GM19025 (cell line): ENCODE results near the gene RAP2A.

Experiments
- ATAC-seq: cut with Tn5 transposase; IDR thresholded peaks from one replicate; pipeline ENCODE4 v1.9.1; 2021; ENCODE audit warnings: mild to moderate bottlenecking, low read depth, moderate library complexity; ENCODE audit not compliant: unreplicated experiment

RAP2A gene

DNA sequence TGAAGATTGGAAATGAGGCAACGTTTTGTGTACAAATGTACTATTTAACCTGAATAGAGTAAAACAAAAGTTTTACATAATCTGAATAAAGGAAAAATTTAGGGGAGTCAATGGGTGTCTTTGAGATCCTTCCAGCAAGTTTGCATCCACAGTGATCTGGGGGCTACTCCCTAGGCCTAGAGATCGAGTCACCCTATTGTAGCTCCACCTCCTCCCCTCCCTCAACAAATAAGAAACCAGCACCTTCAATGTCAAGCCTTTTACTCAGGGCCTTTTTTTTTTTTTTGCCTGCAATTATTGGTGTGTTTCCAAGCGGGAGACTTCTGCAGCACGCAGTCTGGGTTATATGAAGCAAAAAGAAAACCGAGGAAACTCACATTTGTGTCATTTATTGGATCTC is 16.3 kb upstream of the RAP2A start:
- no peak for ATAC-seq

DNA sequence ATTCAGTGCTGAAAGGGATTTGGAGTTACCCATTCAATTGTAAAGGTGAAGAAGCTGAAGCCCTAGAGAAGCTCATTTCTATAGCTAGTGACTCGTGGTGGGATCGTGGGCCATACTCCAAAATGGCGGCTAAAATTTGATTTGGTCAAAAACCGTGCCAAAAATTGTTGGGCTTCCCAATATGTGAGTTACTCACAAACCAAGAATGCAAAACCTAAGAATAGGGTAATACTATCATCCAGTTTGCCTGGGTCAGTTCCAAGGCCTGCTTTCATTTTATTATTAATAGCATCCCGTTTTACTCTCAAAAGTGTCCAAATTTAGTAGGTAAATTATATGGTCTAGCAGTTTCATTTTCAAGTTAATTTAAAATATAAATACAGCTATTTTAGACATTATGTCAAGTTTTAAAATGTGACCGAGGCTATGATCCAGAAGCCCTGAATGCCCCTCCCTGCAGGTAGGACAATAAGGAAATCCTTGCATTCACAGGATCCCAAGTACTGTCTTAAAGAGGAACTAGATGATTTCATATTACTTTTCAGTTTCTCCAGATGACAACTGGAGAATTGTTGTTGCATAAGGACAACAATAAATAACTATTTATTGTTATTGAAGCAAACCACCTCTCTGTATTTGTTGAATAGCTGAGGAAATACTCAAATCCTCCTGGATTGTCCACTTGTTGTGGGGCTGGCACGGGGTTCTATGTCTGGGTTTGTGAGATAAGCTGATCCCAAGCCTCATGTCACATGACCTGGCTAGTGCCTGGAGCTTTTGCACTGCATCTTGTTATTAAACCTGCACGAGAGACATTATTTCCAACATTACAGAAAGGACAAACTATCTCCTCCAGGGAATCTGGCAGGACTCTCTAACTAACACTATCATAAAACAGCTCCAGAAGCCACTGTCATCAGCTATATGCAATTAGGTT is 11.6 kb upstream of the RAP2A start:
- ATAC-seq = no peak

DNA sequence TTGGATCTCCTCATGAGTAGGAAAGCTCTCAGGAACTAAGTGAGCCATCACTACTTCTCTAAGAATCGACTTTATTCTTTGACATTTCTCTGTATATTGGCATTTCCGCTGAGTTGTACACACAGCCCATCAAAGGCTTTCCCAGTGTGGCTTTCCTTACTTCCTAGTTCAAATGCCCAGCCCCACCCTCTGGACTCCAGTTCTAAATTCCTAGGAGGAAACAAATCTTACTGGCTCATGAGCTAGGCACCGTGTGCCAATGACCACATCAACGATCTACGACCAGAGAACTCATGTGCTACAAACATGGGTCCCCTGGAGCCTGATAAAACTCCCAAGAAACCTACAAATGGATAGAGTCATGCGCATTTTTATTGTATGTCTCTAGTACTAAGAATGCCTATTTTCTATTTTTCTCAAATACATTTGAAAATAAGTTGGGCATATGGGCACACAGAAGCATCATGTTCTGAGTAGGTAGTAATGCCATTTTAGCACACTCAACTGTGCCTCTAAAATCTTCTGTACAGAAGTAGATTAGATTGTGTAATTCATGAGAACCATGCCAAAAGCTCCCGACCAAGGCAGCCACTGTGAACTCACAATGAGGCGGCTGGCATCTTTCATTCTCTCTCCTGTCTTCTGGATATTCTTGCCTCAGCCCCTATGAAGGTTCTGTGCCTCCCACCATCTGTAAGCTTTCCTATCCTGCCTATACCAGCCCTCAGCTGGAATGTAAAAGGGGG is 10.5 kb upstream of the RAP2A start:
- ATAC-seq = no peak

DNA sequence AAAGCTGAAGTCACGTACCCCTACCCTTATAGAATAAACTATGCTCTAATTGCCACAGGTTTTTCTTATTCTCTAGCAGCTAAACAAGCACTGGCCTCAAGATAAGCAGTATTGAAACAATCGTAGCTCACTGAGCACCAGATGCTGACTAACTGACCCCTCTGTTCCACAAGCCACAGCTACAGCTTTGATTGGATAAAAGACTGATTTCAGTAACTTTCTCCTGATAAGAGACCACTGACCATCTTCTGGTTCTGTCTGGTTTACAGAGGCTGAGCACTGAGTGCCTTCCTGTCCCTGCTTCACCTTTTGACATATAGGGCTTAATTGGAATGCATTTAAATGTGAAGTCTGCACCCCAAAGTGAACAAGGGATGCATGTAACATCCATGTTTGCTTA is 8.4 kb upstream of the RAP2A start:
- ATAC-seq = no peak

DNA sequence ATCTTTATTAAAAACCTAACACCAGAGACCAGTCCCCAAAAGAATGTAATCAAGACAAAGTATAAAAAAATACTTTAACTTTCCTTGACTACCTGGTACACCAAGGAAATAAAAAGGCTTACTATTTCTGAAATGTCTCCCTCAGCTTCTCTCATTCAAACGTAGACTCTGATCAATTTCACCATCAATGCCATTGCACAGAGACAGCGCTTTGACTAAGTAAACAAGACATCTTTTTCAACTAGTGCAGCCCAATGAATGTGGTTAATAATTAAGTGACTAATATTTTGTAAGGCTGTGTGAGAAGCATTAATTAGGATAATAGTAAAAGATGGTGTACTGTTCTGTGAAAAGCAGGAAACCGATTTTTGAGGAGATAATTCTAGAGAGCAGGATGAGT is 7.3 kb upstream of the RAP2A start:
- no peak for ATAC-seq

DNA sequence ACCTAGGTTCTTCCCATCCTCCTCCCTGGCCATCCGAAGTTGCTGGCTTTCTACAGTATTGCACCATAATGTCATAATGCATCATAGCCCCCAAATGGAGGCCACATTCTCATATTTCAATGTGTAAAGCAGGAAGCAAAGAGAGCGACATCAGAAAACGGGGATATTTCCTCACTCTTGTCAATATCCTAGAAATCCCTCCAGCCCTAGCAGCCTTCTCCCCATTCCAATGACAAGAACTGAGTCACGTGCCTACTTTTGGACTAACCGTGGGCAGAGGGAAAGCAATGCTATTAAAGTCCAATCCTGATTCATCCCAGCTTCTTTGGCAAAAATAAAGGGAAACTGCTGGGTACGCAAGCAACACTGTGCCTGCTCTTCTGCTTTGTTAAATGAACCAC is 4.3 kb upstream of the RAP2A start:
- no peak for ATAC-seq

DNA sequence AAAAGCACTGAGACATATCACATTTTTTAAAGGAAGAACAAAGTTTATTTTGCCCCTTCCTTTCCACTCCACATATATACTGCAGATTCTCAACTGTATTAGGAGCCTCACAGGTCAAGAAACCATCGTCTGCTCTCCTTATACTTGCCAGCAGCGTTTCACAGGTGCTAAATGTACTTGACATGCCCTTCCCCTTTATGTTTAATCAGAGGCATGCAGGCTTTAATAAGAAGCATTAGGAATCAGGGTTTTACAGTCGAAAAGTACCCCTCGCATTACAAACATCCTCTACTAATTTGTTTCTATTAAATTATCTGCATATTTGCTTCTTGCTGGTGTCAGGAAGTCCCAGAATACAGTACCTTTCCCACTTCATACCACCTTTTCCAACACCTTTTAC is 3.7 kb upstream of the RAP2A start:
- ATAC-seq = no peak

DNA sequence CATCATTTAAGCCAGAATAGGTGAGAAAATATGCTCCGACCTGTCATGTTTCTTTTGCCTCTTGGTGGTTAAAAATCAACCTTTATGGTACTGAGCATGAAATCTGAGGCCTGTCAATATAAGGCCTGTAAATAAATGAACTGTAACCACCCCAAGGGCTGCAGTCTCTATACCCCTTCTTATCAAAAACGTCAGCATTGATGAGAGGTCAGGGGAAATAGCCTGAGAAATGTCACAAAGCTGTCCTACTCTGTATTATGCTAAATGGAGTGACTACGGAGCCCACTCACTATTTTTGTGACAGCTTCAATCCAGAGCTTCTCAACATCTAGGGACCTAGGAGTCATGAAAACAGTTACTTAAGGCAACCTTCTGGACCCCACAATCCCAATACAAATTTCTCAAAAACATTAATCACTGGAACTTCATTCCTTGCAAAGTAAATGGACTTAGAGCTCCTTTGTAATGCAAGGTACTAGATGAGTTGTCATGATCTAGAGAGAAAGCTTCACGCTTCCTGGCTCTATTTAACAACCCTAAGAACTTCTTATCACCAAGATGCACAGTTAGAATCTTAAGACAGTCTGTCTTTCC is 2.7 kb upstream of the RAP2A start:
- ATAC-seq = no peak

DNA sequence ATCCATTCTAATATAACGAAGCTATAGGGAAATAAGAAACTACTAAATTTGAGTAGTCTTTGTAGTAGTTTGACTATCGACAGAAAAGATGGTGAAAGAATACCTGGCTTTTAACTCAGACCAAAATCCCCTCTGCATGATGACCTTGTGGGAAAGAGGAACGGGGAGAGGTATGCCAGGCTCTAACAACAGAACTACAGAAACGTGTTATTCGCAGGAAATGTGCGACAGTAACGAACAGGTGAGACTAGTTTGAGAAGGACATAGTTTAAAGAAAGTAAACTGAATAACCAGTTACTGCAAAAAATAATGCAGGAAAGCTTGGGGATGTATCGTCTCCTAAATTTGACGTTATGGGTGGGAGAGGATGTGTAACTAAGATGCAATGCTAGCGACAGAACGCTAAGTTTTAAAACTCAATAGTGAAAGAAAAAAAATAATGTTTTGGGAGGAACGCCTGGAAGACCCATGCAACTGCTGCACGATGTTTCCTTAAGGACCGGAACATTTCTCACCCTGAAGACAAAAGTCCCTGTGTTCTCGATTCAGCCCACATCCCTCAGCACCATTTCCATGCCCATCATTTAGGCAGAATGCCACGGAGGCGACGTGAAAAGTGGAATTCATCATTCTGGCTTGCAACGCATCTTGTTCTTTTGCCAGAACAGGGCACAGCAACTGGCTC is 1.6 kb upstream of the RAP2A start:
- no peak for ATAC-seq

DNA sequence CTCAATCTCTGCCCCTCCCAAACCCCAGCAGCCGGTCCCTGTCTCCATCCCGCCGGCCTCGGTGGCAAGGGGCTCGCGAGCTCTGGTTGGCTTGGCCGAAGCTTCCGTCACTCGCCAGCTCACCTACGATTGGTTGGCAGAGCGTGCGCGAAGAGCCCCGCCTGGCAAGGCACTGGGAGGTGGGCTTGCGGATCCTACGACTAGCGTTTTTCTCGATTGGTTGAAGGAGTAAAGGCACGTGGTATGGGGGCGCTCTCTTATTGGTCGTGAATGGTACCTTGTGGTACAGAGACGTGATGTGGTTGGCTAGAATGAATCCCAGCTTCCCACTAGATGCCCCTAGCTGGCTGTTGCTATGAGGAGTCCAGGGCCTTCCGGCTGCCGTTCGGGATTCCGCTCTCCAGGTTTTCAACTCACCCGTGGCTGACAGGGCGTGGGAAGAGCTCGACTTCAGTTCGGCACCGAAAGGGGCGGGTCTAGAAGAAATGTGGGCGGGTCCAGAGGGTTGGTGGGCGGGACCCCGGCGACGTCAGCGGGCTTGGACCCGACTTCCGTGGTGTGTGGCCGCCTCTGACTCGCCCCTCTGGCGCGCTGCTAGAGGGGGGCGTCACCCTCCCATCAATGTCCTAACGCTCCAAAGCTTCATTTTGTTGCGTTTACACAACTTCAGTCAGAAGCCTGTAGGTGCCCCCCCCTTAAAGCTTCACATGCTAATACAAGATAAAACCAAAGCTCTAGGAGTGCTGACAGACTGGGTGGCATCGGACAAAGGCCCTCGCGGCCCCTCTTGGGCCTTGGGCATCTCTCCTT is 847 bp upstream of the RAP2A start:
- peak; percentile 71 for ATAC-seq

DNA sequence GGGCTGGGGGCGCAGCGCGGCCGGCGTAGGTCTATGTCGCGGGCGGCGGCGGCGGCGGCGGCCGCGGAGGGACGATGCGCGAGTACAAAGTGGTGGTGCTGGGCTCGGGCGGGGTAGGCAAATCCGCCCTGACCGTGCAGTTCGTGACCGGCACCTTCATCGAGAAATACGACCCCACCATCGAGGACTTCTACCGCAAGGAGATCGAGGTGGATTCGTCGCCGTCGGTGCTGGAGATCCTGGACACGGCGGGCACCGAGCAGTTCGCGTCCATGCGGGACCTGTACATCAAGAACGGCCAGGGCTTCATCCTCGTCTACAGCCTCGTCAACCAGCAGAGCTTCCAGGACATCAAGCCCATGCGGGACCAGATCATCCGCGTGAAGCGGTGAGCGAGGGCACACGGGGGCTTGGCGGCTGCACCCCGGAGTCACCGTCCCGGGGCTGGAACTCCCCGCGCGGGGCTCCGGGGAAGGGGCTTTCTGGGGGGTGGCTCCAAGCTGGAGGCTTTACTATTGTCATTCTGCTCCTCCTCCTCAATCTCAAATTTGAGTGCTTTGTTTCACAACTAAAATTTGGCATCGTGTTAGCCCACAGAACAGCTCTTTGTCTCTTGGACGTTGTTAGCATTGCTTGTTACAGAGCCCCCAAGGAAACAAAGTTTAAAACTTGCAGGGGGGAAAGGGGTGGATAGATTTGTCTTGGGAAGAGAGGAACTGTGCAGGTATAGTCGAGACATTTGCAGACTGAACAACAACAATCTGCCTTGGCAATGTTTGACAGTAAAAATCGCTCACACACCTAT is 630 bp downstream of the RAP2A start:
- peak; percentile 2 for ATAC-seq

DNA sequence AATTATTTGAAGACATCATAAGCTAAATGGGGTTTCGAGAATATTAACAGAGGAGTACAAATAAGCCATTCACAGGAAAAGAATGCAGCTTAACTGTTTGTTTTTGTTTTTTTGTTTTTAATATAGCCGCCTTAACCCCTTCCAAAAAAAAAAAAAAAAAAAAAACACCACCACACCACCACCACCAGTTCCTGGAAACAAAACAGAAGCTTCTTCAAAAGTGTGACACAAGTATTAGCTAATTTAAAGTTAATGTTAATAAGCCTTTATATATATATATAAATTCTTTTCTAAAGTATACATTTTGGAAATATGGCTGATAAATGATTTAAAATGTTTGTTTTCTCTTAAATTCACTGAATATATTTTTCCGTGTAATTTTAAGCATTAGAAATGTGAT is 1.4 kb downstream of the RAP2A start:
- ATAC-seq = no peak

DNA sequence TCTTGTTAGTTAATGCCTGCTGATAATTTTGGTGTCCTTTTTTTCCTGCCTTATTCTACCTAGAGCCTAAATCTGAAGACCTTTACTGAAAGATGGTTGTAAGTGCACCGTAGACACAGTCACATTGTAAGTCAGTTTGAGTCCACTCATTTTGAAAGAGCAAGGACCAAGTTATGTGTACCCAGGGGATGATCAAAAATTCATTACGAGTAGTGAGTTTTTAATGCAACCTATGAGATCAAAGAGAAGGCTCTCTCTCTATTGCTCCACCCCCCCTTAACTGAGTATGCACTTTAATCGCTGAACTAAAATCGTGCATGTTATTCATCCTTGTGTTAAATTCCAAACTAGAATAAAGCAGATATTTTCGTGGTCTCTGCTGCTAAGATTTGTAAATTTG is 1.8 kb downstream of the RAP2A start:
- ATAC-seq = no peak

DNA sequence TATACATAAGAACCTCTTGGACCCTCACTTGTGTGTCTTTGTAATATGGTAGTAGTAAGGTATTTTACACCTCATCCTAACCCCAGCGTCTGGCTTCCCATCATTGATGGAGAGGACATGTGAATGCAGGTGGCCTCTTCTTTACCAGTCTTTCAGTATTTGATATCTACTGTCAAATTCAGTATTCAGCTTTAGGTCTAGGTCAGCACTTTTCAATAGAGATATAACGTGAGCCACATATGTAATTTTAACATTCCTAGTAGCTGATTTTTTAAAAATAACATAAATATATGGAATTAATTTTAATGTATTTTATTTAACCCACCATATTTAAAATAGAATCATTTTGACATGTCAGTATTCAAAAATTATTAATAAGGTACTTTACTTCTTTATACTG is 2.9 kb downstream of the RAP2A start:
- no peak for ATAC-seq

DNA sequence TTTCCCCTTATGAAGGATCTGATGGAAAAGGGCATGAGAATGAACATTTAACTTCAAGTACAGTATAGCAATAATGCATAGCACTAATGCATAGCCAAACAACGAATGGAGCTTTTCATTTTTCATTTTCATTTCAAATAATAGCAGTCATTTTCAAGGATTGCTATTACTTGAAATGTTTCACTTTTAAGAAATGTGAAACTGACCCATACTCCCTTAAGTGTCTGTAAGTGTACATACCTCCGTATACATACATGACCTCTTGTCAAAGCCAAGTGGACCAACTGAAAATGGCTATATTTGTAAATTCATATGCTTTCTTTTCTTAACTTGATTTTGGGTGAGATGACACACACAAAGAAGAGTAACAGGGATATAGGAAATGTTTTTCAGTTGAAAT is 3.8 kb downstream of the RAP2A start:
- ATAC-seq = no peak

DNA sequence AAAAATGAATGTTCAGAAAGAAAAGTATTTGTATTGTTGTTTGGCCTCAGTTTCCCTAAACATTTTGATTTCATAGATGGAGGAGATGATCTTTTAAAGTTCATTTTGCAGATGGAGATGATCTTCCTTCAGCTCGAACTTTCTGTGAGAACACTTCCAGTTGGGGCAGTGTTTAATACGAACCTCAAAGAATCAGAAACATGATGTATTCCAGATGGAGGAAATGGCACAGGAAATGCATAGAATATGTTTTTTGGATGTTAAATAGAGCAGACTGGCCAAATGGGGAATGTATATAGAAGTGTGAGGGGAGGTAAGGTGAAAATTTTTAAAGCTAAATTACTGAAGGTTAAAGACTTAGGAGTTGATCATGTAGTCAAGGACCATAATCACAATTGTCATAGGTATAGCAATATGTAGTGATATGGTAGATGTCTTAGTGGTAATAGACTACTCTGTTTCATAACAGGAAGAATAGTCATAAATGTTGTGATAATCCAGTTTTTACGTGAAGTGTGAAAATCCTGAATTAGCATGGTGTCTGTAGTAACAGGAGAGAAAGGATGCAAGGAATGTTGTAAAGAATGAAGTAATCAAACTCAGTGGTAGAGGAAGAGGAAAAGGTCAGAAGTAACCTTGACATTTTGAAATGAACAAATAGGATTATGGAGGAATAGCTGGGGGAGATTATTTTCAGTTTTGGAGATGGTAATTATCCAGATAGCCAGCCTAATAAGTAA is 5.1 kb downstream of the RAP2A start:
- no peak for ATAC-seq

DNA sequence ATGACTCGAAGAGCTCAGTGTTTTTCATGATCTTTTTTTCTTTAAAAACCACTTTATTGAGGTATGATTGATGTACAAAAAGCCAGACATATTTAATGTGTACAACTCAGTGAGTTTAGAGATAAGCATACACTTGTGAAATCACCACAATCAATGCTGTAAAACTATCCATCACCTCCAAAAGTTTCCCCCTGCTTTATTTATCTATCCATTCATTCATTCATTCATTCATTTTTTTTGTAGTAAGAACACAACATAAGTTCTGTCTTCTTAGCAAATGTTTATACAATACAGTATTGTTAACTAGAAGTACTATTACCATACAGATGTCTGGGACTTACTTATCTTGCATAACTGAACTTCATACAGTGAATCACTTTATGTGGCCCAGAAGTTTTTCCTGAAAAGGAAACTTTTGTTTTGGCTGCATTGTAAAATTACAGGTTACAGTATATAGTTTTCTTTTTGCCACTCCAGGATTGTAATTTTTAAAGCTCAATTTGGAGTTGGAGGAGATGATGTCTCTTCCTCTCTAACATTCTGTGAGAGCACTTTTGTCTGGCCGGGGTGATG is 6.7 kb downstream of the RAP2A start:
- ATAC-seq = no peak

DNA sequence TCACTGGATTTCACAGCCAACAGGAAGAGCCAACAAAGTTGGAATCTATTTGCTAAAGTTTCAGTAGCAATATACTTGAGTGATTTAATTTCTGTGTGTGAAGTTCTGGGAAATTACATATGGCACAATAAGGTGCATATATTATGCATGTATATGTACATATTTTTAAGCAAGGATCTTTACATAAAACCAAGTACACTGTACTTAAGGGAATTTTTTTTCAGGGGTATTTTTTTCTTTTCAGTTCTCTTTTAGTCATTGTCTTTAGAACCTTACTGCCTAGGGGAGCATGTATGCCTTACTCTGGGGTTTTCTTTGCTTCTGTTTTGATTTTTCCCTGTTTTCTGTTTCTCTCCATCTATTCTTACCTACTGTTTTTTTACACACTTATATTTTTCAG is 7.4 kb downstream of the RAP2A start:
- peak; percentile 56 for ATAC-seq
